ENCODE results near the gene SHPK.

Gene SHPK

DNA sequence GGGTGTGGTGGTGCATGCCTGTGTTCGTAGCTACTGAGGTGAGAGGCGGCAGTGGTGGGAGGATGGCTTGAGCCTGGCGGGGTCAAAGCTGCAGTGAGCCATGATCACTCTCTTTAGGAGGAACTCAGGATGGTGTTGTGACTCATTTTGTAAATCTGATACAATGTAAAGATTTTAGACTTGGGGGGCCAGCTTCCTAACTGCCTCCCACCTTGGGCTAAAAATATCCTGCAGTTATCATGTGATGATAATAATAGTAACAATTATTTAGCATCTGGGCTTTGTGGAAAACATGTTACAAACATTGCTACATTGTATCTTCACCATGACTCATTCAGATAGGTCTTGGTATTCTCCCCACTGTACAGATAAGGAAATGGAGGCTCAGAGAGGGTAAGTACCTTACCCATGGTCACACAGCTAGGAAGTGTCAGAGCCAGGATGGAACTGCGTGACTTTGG, 7.9 kb upstream of the SHPK start:
- no peak for TF ChIP-seq GABPA (IDR thresholded peaks at IDR 0.05; ENCODE audit: low read depth)
- TF ChIP-seq SPI1 (IDR thresholded peaks at IDR 0.05; ENCODE audit: borderline replicate concordance, low read depth): no peak
- Histone ChIP-seq H3K27ac (replicated peaks) (no peak overlapping the region), H3K4me3 (replicated peaks; ENCODE audit: insufficient read depth, low read length) (no peak overlapping the region), H3K27me3 (ENCODE audit: insufficient read depth, poor library complexity, severe bottlenecking) (no peaks in the 10 kb centered on the region)
- no peak for DNase-seq (ENCODE audit: low read depth in 1 of 2, low spot score in 1 of 2)

DNA sequence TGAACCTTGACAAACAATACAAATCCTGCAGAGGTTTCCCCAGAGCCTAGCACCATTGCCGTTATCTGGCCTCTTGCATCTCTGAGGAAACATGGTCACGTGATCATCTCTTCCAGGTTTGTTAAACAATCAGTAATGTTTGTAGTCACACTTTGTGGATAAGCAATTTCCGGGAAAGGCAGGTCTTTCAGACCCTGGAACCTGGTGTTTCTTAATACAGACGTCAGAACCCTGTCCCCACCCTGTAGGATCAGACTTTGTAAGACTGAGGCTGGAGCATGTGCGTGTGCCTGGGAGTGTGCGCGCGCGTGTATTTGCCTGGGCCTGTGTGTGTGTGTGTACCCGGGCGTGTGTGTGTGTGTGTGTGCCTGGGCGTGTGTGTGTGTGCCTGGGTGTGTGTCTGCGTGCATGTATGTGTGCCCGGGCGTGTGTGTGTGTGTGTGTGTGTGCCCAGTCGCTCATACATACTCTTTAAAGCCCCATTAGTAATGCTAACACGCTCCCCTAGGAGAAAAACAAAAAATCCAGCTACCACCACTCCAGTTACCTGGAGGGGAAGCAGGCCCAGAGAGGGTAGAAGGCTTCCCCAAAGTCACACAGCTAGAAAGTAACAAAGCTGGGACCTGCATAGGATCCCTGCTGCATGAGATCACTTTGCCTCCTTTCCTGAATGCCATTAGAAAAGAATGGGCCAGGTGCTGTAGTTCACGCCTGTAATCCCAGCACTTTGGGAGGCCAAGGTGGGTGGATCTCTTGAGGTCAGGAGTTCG, 5.9 kb upstream of the SHPK start:
- Histone ChIP-seq H3K4me3 (replicated peaks; ENCODE audit: insufficient read depth, low read length) (no peak overlapping the region), H3K27ac (replicated peaks) (no peak overlapping the region), H3K27me3 (ENCODE audit: insufficient read depth, poor library complexity, severe bottlenecking) (no peaks in the 10 kb centered on the region)
- no peak for TF ChIP-seq GABPA (IDR thresholded peaks at IDR 0.05; ENCODE audit: low read depth)
- no peak for TF ChIP-seq POLR2AphosphoS5 (IDR thresholded peaks at IDR 0.05; ENCODE audit: low read depth)
- no peak for TF ChIP-seq SPI1 (IDR thresholded peaks at IDR 0.05; ENCODE audit: borderline replicate concordance, low read depth)
- TF ChIP-seq, protein P1, sequence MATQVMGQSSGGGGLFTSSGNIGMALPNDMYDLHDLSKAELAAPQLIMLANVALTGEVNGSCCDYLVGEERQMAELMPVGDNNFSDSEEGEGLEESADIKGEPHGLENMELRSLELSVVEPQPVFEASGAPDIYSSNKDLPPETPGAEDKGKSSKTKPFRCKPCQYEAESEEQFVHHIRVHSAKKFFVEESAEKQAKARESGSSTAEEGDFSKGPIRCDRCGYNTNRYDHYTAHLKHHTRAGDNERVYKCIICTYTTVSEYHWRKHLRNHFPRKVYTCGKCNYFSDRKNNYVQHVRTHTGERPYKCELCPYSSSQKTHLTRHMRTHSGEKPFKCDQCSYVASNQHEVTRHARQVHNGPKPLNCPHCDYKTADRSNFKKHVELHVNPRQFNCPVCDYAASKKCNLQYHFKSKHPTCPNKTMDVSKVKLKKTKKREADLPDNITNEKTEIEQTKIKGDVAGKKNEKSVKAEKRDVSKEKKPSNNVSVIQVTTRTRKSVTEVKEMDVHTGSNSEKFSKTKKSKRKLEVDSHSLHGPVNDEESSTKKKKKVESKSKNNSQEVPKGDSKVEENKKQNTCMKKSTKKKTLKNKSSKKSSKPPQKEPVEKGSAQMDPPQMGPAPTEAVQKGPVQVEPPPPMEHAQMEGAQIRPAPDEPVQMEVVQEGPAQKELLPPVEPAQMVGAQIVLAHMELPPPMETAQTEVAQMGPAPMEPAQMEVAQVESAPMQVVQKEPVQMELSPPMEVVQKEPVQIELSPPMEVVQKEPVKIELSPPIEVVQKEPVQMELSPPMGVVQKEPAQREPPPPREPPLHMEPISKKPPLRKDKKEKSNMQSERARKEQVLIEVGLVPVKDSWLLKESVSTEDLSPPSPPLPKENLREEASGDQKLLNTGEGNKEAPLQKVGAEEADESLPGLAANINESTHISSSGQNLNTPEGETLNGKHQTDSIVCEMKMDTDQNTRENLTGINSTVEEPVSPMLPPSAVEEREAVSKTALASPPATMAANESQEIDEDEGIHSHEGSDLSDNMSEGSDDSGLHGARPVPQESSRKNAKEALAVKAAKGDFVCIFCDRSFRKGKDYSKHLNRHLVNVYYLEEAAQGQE (IDR thresholded peaks at IDR 0.05; ENCODE audit: insufficient replicate concordance, low read depth): no peak
- TF ChIP-seq, protein P2, sequence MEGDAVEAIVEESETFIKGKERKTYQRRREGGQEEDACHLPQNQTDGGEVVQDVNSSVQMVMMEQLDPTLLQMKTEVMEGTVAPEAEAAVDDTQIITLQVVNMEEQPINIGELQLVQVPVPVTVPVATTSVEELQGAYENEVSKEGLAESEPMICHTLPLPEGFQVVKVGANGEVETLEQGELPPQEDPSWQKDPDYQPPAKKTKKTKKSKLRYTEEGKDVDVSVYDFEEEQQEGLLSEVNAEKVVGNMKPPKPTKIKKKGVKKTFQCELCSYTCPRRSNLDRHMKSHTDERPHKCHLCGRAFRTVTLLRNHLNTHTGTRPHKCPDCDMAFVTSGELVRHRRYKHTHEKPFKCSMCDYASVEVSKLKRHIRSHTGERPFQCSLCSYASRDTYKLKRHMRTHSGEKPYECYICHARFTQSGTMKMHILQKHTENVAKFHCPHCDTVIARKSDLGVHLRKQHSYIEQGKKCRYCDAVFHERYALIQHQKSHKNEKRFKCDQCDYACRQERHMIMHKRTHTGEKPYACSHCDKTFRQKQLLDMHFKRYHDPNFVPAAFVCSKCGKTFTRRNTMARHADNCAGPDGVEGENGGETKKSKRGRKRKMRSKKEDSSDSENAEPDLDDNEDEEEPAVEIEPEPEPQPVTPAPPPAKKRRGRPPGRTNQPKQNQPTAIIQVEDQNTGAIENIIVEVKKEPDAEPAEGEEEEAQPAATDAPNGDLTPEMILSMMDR (IDR thresholded peaks at IDR 0.05; ENCODE audit: insufficient read depth, low read length): no peak
- DNase-seq (ENCODE audit: low read depth in 1 of 2, low spot score in 1 of 2): no peak

DNA sequence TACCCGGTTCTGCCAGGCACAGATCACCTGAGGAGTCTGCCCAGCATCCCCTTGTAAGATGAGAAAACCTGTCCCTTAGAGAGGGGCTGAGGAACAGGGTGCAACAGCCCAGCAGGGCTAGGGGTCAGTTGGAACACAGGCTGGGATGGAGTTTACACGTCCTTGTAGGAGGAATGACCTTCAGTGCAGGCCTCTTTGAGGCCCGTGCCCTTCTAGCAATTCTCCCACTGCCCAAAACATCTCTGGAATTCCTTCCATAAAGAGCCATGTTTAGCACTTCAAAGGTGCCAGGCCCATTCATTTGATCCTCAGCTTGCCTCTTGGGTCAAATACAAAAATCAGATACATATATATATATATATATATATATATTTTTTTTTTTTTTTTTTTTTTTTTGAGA, 5.0 kb upstream of the SHPK start:
- TF ChIP-seq SPI1 (IDR thresholded peaks at IDR 0.05; ENCODE audit: borderline replicate concordance, low read depth) (no peak), POLR2AphosphoS5 (IDR thresholded peaks at IDR 0.05; ENCODE audit: low read depth) (no peak), GABPA (IDR thresholded peaks at IDR 0.05; ENCODE audit: low read depth) (no peak)
- TF ChIP-seq, protein P2 (IDR thresholded peaks at IDR 0.05; ENCODE audit: insufficient read depth, low read length): no peak
- TF ChIP-seq, protein P1 (IDR thresholded peaks at IDR 0.05; ENCODE audit: insufficient replicate concordance, low read depth): no peak
- H3K27ac ChIP-seq (replicated peaks): no peak overlapping the region
- no peaks in the 10 kb centered on the region for H3K27me3 ChIP-seq (ENCODE audit: insufficient read depth, poor library complexity, severe bottlenecking)
- DNase-seq (ENCODE audit: low read depth in 1 of 2, low spot score in 1 of 2): no peak
- H3K4me3 ChIP-seq (replicated peaks; ENCODE audit: insufficient read depth, low read length): no peak overlapping the region

DNA sequence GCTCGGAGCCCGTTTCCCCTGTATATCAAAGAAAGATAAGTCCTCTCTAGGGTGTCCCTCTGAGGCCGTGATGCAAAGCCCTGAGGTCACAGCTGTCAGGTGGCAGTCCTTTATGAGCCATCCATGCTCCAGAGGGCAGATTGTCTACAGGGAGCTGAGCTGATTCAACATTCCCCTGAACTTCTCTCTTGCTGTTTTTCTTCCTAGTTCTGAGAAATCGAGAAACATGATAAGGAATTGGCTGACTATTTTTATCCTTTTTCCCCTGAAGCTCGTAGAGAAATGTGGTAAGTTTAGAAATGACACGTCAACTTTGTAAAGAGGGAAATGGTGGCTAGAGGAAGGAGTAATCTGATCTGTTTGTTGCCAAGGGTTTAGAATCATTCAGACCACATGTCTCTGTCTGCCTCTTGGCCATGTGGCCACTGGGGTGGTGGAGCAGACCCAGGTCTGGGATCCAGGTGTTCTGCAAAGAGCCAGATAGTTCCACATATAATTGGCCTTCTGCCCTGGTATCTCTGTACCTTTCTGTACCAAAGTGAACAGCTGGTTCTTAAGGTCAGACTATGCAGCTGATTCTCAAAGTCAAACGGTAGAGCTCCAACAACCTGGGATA, 4.0 kb upstream of the SHPK start:
- Histone ChIP-seq H3K27me3 (ENCODE audit: insufficient read depth, poor library complexity, severe bottlenecking) (no peaks in the 10 kb centered on the region), H3K4me3 (replicated peaks; ENCODE audit: insufficient read depth, low read length) (no peak overlapping the region), H3K27ac (replicated peaks) (peak overlapping the region; percentile 50)
- DNase-seq (ENCODE audit: low read depth in 1 of 2, low spot score in 1 of 2): peak in 1 of 2 experiments; percentile 8
- TF ChIP-seq SPI1 (IDR thresholded peaks at IDR 0.05; ENCODE audit: borderline replicate concordance, low read depth) (no peak), GABPA (IDR thresholded peaks at IDR 0.05; ENCODE audit: low read depth) (no peak), POLR2AphosphoS5 (IDR thresholded peaks at IDR 0.05; ENCODE audit: low read depth) (no peak)
- TF ChIP-seq, protein P2 (IDR thresholded peaks at IDR 0.05; ENCODE audit: insufficient read depth, low read length): no peak
- TF ChIP-seq, protein P1 (IDR thresholded peaks at IDR 0.05; ENCODE audit: insufficient replicate concordance, low read depth): no peak
